K562 (cell line): ENCODE data around the gene CELA1. TPM values are rescaled to one million over a fixed set of nuclear protein-coding genes. Genes with fewer than 3 reads are reported as not detected.

Experiments used
- CTCFL ChIP-seq: IDR thresholded peaks from 2 replicates; pipeline ENCODE4 v1.6.1; 2011; ENCODE audit warnings: borderline replicate concordance, low read depth, mild to moderate bottlenecking, moderate library complexity, low read length; ENCODE audit not compliant: insufficient read depth, poor library complexity, severe bottlenecking
- EP300 ChIP-seq: IDR thresholded peaks from 2 replicates; pipeline ENCODE4 v1.6.1; 2012; ENCODE audit warnings: low read length, improper control_type of control experiment
- HMGN3 ChIP-seq: IDR thresholded peaks from 2 replicates; pipeline ENCODE4 v1.6.1; 2011; ENCODE audit warnings: borderline replicate concordance, low read depth, mild to moderate bottlenecking, mixed read lengths, low read length; ENCODE audit not compliant: insufficient read length; ENCODE audit errors: extremely low read depth
- KLF6 ChIP-seq: fragments of 250-450 bp; sonication (Bioruptor Pico); IDR thresholded peaks from 2 replicates; pipeline ENCODE4 v1.4.0; 2020; ENCODE audit warnings: mild to moderate bottlenecking, moderate library complexity, borderline replicate concordance
- L3MBTL2 ChIP-seq: fragments of 450-650 bp; IDR thresholded peaks from 2 replicates; pipeline ENCODE4 v1.6.1; 2016; ENCODE audit warnings: mild to moderate bottlenecking, moderate library complexity
- MTA2 ChIP-seq: fragments of 450-650 bp; IDR thresholded peaks from 2 replicates; pipeline ENCODE4 v1.6.1; 2016; ENCODE audit warnings: low read depth
- RBM22 ChIP-seq: fragments of 200-400 bp; formaldehyde crosslinking; IDR thresholded peaks from 2 replicates; pipeline ENCODE4 v1.6.1; 2018; ENCODE audit warnings: low read length, low read depth; ENCODE audit not compliant: poor library complexity, severe bottlenecking
- SPI1 ChIP-seq: IDR thresholded peaks from 2 replicates; pipeline ENCODE4 v1.6.1; 2011; ENCODE audit warnings: low read depth, low read length, control low read depth, borderline replicate concordance
- TFAM ChIP-seq: fragments of 250-450 bp; sonication (Bioruptor Pico); conservative IDR thresholded peaks from 2 replicates; pipeline ENCODE4 v1.5.0; 2021; ENCODE audit warnings: mild to moderate bottlenecking, moderate library complexity
- TFAP4 ChIP-seq: sonication (generic); formaldehyde crosslinking; IDR thresholded peaks from 2 replicates; pipeline ENCODE4 v1.8.0; 2022; ENCODE audit warnings: missing genetic modification reagents, mild to moderate bottlenecking, moderate library complexity, borderline replicate concordance
- ZBTB11 ChIP-seq, 3 experiments: fragments of 200-800 bp in 1 of 3; fragments of 250-450 bp in 1 of 3; fragments of 450-650 bp in 1 of 3; sonication (Bioruptor Pico) in 1 of 3; sonication (Bioruptor generic) in 1 of 3; formaldehyde crosslinking in 1 of 3; IDR thresholded peaks; 2 replicates each; pipeline versions ENCODE4 v1.6.1 to v1.8.0; 2016 to 2022; ENCODE audit warnings: mild to moderate bottlenecking in 2 of 3, missing genetic modification characterization in 2 of 3, missing compliant biosample characterization in 1 of 3, moderate library complexity in 1 of 3
- ZBTB26 ChIP-seq: fragments of 450-650 bp; formaldehyde crosslinking; IDR thresholded peaks from 2 replicates; pipeline ENCODE4 v1.4.0; 2022; ENCODE audit warnings: missing genetic modification characterization
- ZNF174 ChIP-seq: fragments of 250-450 bp; sonication (Bioruptor Pico); IDR thresholded peaks from 2 replicates; pipeline ENCODE4 v1.4.0; 2020; ENCODE audit warnings: mild to moderate bottlenecking
- ZNF175 ChIP-seq: fragments of 200-800 bp; sonication (Bioruptor generic); IDR thresholded peaks from 2 replicates; pipeline ENCODE4 v1.6.1; 2016; ENCODE audit warnings: low read depth, mild to moderate bottlenecking, missing genetic modification characterization, missing compliant biosample characterization
- ZNF707 ChIP-seq: fragments of 250-450 bp; sonication (Bioruptor Pico); conservative IDR thresholded peaks from 2 replicates; pipeline ENCODE4 v1.8.0; 2022; ENCODE audit warnings: inconsistent platforms, mild to moderate bottlenecking, moderate library complexity
- ZZZ3 ChIP-seq: fragments of 450-650 bp; IDR thresholded peaks from 2 replicates; pipeline ENCODE4 v1.6.1; 2016; ENCODE audit warnings: antibody characterized with exemption, mild to moderate bottlenecking, moderate library complexity
- polyA plus RNA-seq, 8 experiments: library from polyadenylated mRNA; depleted of rRNA in 4 of 8; stranded (reverse) in 5 of 8; unstranded in 3 of 8; fragments of >200 nt; fragmentation: Nextera tagmentation in 2 of 8; fragmentation: Illumina TruSeq in 1 of 8; extraction: Ambion mirVana in 2 of 8; extraction: Trizol in 1 of 8; gene quantifications; 2 replicates each; pipeline versions ENCODE4 v1.2.1 to v1.2.3, GENCODE V29; 2011 to 2014; ENCODE audit warnings: inconsistent platforms in 1 of 8, missing spikeins in 1 of 8
- total RNA-seq, 7 experiments: library from RNA; depleted of rRNA in 6 of 7; stranded (reverse); fragments of >200 nt in 6 of 7; fragmentation: Illumina TruSeq in 2 of 7; extraction: Trizol in 2 of 7; gene quantifications; 2 replicates each; pipeline versions ENCODE4 v1.2.1 to v1.2.3, GENCODE V29; 2011 to 2021; ENCODE audit warnings: low replicate concordance in 1 of 7

CELA1 gene
- total and polyA plus RNA-seq, 9 of the 15 experiments (the other 6 are each of a cell fraction or from before 2014, with no cell fraction given), result 0.06 to 0.27 (median 0.22) TPM; not detected in 6

GRCh38 chr12:51368640-51369517 lies 22.4 kb upstream of the CELA1 start (continued):
- TF ChIP-seq ZNF707 (no peak), HMGN3 (peak; percentile 85), ZZZ3 (no peak), KLF6 (0 out of 2 replicates have a peak, but pooled peaks have one; percentile 29), ZBTB11 (CRISPR knock-in tag; IDR thresholded peaks at IDR 0.05) (peak in 2 of 3 experiments; percentile 27 to 71; a peak in 2 of 6 replicates), SPI1 (0 out of 2 replicates have a peak, but pooled peaks have one; percentile 4), ZNF175 (CRISPR knock-in tag) (peak; percentile 85), L3MBTL2 (peak; percentile 45; the same call in 1 of the 2 replicates), CTCFL (no peak), TFAP4 (CRISPR knock-in tag) (peak; percentile 72; the same call in 1 of the 2 replicates), EP300 (peak; percentile 74), RBM22 (no peak), TFAM (no peak), ZBTB26 (CRISPR knock-in tag) (no peak), MTA2 (peak; percentile 94), ZNF174 (CRISPR knock-in tag) (no peak)
